ENCODE data around the gene ZAR1L.

The ZAR1L gene

DNA sequence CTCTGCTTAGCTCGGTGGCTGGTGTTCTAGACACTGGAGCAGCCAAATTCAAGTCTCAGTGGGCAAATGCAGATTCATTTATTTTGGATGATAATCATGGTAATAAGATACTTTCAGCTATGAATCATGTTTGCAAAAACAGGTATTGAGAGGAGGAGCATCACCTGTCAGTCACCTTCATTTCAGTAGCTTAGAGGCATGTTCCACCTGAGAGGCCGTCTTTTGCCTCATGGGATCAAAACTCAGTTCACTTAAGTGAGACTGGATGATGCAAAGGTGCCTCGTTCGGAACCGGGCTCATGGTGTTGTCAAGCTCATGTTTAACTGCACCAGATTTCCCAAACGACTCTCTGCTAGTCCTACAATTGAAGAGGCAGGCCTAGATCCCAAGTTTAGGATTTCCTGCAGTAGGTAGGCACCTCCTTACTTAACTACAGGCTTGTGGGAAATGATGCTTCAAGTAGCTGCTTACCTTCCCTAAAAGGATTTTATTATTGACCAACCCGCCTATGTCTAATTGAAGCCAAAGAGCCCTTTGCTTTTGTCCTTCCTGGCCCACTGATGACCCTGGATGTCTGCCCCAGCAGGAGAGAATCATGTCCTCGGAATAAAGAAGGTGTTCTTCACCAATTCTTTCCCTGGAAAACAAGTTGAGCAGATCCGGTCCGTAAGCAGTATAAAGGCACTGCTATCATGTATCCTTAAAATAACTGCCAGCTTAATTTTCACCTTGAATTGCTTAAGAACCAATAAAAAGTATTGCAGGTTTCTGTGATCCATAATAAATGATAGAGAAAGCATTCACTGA is 60.0 kb downstream of the ZAR1L start:
- DNase-seq (ENCODE audit: low spot score), result no peak

DNA sequence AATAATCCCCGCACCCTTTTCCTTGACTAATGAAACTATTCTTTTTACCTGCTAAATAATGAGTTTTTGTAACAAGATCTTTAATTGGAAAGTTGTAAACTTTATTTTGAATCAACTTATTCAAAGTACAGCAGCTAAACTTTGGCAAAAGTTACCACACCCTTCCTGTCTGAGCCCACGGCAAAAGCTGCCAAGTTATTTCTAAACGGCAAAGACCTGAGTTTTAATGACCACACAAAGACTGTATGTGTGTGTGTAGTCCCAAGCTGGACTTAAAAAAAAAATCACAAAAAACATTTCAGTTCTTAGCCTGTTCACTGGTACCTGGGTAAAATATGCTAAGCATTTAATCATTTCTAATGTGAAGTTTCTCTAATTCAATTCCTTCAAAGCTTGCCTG is 60.7 kb downstream of the ZAR1L start:
- DNase-seq (ENCODE audit: low spot score), result no peak

DNA sequence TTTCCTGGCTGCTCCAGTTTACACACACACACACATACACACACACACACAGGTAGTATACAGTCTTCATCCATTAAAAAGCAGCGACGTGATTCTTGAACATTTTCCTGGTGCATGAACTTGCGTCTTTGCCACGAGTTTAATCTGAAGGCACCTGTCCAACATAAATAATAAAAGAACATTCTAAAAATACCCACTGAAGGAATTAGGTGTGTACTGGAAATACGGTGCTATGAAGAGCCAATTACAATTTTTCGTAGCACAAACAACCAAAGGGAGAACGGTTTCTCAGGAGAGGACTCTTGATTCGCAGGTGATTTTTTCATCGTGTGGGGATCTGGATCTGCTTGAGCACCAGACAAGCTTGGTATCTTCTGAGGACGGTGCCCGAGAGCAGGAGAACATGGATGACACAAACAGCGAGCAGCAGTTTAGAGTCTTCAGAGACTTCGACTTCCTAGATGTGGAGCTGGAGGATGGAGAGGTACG is 61.2 kb downstream of the ZAR1L start:
- DNase-seq (ENCODE audit: low spot score), result no peak

Data from AG08396 (cell line).